GM12873 (cell line): ENCODE measurements around the gene AHI1.

ENCODE experiments used
- CTCF ChIP-seq: IDR thresholded peaks from 2 replicates; pipeline ENCODE4 v1.5.1; 2012; ENCODE audit warnings: low read depth, mild to moderate bottlenecking, moderate library complexity, low read length, control low read depth; ENCODE audit not compliant: insufficient read depth; ENCODE audit errors: missing control alignments

AHI1 gene

DNA sequence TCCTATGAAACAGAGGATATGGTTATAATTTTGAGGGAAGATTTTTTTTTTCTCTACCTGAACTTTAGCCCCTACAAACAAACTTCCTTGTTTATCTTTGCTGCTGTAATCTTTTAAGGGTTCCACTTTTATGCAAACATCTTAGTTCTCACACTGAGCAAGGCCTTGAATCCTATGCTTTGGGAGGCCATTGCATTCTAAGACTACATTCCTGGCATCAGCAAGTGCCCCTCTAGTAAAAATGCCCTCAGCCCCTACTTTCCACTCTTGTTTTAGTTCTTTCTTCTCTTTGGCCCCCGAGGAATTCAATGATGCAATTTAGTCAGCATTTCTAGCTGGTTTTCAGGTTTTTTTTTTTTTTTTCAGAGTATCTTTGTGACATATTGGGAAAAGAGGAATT, 8.1 kb upstream of the AHI1 start:
- TF ChIP-seq CTCF = no peak

- TF ChIP-seq CTCF = no peak
Observed at GRCh38 chr6:135505222-135505621, 7.7 kb upstream of the AHI1 start.

DNA sequence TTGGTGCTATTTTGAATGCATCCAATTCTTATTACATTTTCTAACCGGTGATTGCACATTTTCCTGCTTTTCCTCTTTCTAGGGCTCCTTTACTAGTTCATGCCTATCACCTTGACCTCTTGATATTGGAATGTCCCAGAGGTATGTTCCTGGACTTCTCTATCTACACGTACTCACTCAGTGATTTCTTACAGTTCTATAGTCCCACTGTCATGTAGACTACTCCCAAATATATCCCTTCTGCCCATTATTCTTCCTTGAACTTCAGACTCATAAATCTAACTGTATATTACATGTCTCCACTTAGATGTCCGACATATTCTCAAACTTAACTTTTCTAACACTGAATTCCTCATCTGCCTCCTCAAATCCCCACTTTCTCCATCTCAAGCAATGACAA, 7.2 kb upstream of the AHI1 start:
- no peak for TF ChIP-seq CTCF

GRCh38 chr6:135503703-135504475, 6.3 kb upstream of the AHI1 start:
- no peak for TF ChIP-seq CTCF

DNA sequence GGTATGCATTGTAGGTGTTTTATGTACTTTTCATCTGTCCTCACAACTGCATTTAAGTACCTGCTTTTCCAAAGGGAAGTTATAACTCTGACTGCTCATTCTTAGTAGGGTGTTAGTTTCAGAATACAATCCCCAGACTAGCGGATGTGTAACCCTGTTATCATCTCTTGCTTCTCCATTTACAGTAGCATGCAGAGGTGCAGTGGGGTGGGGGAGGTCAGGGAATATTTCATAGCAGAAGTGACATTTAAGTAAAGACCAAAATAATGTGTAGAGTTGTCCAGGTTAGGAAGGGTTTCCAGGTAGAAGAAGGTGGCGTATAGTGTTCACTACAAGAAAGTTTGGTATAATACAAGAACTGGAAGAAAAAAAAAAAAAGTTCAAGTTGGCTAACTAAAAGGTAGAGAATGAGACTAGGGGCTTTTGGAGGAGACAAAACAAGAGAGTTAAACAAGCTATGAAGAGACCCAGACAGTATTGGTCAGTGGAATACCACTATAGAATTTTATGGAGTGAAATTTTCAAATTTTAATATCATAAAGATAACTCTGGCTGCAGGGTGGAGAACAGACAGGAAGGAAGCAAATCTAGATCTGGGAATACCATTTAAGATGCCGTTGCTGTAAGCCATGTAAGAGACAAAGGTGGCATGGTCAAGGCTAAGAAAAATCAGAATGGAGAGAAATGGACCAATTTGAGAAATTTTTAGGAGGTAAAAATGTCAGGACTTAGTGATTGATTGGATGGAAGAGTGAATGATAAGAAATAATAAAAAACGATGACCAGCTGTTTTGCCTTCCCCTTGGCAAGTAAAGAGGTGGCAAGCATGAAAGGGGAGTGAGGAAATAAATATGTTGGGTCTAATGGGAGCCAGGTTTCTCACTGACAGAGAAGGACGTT, 2.2 kb upstream of the AHI1 start:
- no peak for TF ChIP-seq CTCF

DNA sequence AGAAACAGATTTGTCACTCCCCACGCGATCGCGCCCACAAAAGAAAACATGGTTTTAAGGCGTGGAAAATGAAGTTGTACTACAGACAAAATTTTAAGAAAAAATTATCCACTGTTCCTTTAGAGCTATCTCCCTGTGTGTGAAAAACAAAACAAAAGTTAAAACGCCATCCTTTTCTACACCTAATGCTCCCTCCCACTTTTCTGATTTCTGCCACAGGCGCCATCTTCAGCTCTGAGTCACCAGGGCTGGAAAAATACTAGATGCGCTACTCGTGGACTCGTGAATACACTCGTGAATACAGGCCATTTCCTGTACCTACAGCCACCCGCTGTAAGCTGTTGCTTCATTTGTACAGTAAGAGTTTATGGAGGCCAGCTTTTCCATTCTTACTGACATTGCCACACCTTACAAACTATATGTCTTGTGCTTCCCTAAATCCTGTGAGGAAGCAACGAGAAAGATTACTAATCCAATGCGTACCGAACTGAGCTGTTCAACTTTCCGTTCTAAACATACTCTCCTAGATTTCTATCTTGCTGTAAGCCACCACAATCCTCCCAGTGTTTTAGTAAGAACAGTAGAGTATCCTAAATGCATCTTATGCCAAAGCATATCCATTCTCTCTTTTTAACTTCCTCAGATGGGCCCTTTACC, 773 bp upstream of the AHI1 start:
- TF ChIP-seq CTCF = no peak
